Measurements from ENCODE around the gene ANKMY1. TPM values are rescaled to one million over a fixed set of nuclear protein-coding genes. Genes with fewer than 3 reads are reported as not detected.

The ANKMY1 gene
- total and polyA plus RNA-seq, 7 experiments from 2014 or later: 7.7 to 83.4 (median 34.8) TPM

- ChIA-PET POLR2A (no interaction called here), CTCF (no interaction called here)
- peaks cover 0 to 5% (median 0%) of the 10 kb centered on the region in 7 donors for H3K4me1 Mint-ChIP-seq
- H3K4me1 ChIP-seq (ENCODE audit: control insufficient read depth in 2 of 2, insufficient read depth in 2 of 2, low read length in 2 of 2): no peaks in the 10 kb centered on the region
- H3K4me3 ChIP-seq (ENCODE audit: low read length): no peak overlapping the region
- H3K9me3 ChIP-seq (ENCODE audit: control insufficient read depth in 2 of 3, low read length in 3 of 3): peaks cover 0 to 2% (median 0%) of the 10 kb centered on the region in 3 experiments
- no peaks in the 10 kb centered on the region for H3K36me3 ChIP-seq (ENCODE audit: control insufficient read depth in 2 of 3, insufficient read depth in 3 of 3, low read length in 3 of 3)
- no peak overlapping the region for H3K4me3 Mint-ChIP-seq
- no peak overlapping the region for H3K27ac Mint-ChIP-seq
- peak in 1 of 9 donors; percentile 14 for DNase-seq
- H3K27ac ChIP-seq (ENCODE audit: low read depth, low read length): no peak overlapping the region
- H3K27me3 Mint-ChIP-seq: no peaks in the 10 kb centered on the region
- H3K9me3 Mint-ChIP-seq: peaks cover 0 to 33% (median 7%) of the 10 kb centered on the region in 11 donors
- no peaks in the 10 kb centered on the region for H3K27me3 ChIP-seq (ENCODE audit: control insufficient read depth in 2 of 2, insufficient read depth in 2 of 2, low read length in 2 of 2)
- H3K36me3 Mint-ChIP-seq: peaks cover 4 to 38% (median 12%) of the 10 kb centered on the region in 5 donors
- intact Hi-C loops (cut with micrococcal nuclease): no loop called here
- ATAC-seq: no peak
These were observed 75.6 kb downstream of the ANKMY1 start for GRCh38 chr2:240482141-240482540.

GRCh38 chr2:240481720-240482119 lies 76.1 kb downstream of the ANKMY1 start:
- H3K4me3 ChIP-seq (ENCODE audit: low read length): no peak overlapping the region
- ChIA-PET CTCF (no interaction called here), POLR2A (no interaction called here)
- no peaks in the 10 kb centered on the region for H3K9me3 ChIP-seq (ENCODE audit: control insufficient read depth in 2 of 3, low read length in 3 of 3)
- no peaks in the 10 kb centered on the region for H3K4me1 ChIP-seq (ENCODE audit: control insufficient read depth in 2 of 2, insufficient read depth in 2 of 2, low read length in 2 of 2)
- Mint-ChIP-seq H3K27me3 (no peaks in the 10 kb centered on the region), H3K4me3 (no peak overlapping the region), H3K9me3 (peaks cover 0 to 29% (median 6%) of the 10 kb centered on the region in 11 donors), H3K4me1 (peaks cover 0 to 5% (median 0%) of the 10 kb centered on the region in 7 donors), H3K36me3 (peaks cover 2 to 34% (median 8%) of the 10 kb centered on the region in 5 donors), H3K27ac (no peak overlapping the region)
- H3K27ac ChIP-seq (ENCODE audit: low read depth, low read length): no peak overlapping the region
- ATAC-seq (no peak), DNase-seq (peak in 1 of 9 donors; percentile 13)
- no peaks in the 10 kb centered on the region for H3K36me3 ChIP-seq (ENCODE audit: control insufficient read depth in 2 of 3, insufficient read depth in 3 of 3, low read length in 3 of 3)
- intact Hi-C loops (cut with micrococcal nuclease): no loop called here
- H3K27me3 ChIP-seq (ENCODE audit: control insufficient read depth in 2 of 2, insufficient read depth in 2 of 2, low read length in 2 of 2): no peaks in the 10 kb centered on the region

DNA sequence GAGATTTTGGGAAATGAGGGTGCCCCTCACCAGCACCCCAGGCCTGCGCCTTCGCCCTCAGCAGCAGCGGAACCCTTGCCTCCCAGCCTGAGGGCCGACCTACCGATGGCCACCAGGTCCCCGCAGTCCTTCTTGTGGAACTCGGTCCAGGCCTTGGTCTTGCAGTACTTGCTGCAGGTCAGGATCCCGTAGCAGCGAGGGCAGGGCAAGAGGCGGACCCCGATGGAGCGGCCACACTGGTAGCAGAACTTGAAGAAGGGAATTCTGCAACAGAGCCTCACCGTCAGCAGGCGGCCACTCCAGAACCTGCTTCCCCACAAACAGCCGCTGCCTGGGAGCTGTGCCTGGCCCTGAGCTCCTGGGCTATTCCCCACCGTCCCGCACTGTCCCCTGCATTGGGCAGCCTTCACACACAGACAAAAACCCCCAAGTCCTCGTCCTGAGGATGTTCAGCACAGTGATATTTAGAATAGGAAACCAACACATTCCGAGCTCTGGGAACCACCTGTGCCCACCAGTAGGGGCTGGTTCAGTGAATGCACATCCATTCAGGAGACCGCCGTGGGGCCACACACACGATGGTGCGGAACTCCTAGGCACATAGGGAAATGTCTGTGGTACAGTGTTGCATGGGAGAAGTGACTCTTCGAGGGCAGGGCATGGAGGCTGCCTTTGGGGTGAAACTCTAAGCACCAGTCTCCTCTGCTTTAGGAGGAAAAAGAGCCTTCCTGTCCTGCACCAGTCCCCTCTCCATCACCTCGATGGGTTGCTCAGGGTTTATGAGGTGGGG lies 76.8 kb downstream of the ANKMY1 start:
- intact Hi-C loops (cut with micrococcal nuclease): no loop called here
- no peak overlapping the region for H3K27ac Mint-ChIP-seq

DNA sequence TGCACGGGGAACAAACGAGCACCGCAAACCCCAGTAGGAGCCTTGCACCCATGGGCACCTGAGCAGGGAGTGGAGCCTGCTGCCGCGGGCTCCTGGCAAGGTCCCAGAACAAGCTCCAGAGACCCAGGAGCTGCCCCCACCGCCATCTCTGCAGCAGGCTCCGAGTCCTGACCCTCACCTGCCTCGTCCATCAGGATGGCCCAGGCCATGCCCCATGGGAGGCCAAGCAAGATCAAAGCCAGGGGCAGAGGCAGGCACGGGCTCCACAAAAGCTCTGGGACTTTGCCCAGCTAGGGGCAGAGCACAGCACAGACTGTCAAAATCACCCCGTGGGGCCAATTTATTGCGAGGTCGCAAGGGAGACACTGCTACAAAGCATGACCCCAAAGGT lies 78.7 kb downstream of the ANKMY1 start:
- CTCF ChIA-PET: no interaction called here
- Histone ChIP-seq H3K4me3 (ENCODE audit: low read length) (no peak overlapping the region), H3K27me3 (ENCODE audit: control insufficient read depth in 2 of 2, insufficient read depth in 2 of 2, low read length in 2 of 2) (no peaks in the 10 kb centered on the region), H3K27ac (ENCODE audit: low read depth, low read length) (no peak overlapping the region), H3K4me1 (ENCODE audit: control insufficient read depth in 2 of 2, insufficient read depth in 2 of 2, low read length in 2 of 2) (no peaks in the 10 kb centered on the region), H3K9me3 (ENCODE audit: control insufficient read depth in 2 of 3, low read length in 3 of 3) (no peaks in the 10 kb centered on the region), H3K36me3 (ENCODE audit: control insufficient read depth in 2 of 3, insufficient read depth in 3 of 3, low read length in 3 of 3) (no peaks in the 10 kb centered on the region)
- intact Hi-C loops (cut with micrococcal nuclease): no loop called here
- peak in 1 of 9 donors; percentile 10 for DNase-seq
- POLR2A ChIA-PET: no interaction called here
- Mint-ChIP-seq H3K4me1 (peaks cover 0 to 5% (median 0%) of the 10 kb centered on the region in 7 donors), H3K27me3 (no peaks in the 10 kb centered on the region), H3K4me3 (no peak overlapping the region), H3K36me3 (peaks cover 2 to 42% (median 22%) of the 10 kb centered on the region in 5 donors), H3K9me3 (peaks cover 0 to 27% (median 8%) of the 10 kb centered on the region in 11 donors), H3K27ac (peak overlapping the region in 1 of 9 donors; percentile 62)
- ATAC-seq: no peak

More for the DNA sequence above, 76.8 kb downstream of the ANKMY1 start:
- H3K27ac ChIP-seq (ENCODE audit: low read depth, low read length): no peak overlapping the region
- H3K36me3 Mint-ChIP-seq: peaks cover under 1 to 38% (median 12%) of the 10 kb centered on the region in 5 donors
- no peaks in the 10 kb centered on the region for H3K4me1 ChIP-seq (ENCODE audit: control insufficient read depth in 2 of 2, insufficient read depth in 2 of 2, low read length in 2 of 2)
- H3K4me3 ChIP-seq (ENCODE audit: low read length): no peak overlapping the region
- H3K4me3 Mint-ChIP-seq: no peak overlapping the region
- ATAC-seq: no peak
- H3K27me3 Mint-ChIP-seq: no peaks in the 10 kb centered on the region
- CTCF ChIA-PET: no interaction called here
- H3K36me3 ChIP-seq (ENCODE audit: control insufficient read depth in 2 of 3, insufficient read depth in 3 of 3, low read length in 3 of 3): no peaks in the 10 kb centered on the region
- DNase-seq: peak in 1 of 9 donors; percentile 10
- no peaks in the 10 kb centered on the region for H3K27me3 ChIP-seq (ENCODE audit: control insufficient read depth in 2 of 2, insufficient read depth in 2 of 2, low read length in 2 of 2)
- H3K4me1 Mint-ChIP-seq: peaks cover 0 to 5% (median 0%) of the 10 kb centered on the region in 7 donors
- POLR2A ChIA-PET: no interaction called here
- peaks cover 0 to 29% (median 6%) of the 10 kb centered on the region in 11 donors for H3K9me3 Mint-ChIP-seq
- no peaks in the 10 kb centered on the region for H3K9me3 ChIP-seq (ENCODE audit: control insufficient read depth in 2 of 3, low read length in 3 of 3)

GRCh38 chr2:240478346-240479110 lies 79.3 kb downstream of the ANKMY1 start:
- intact Hi-C loops (cut with micrococcal nuclease): no loop called here
- peaks cover 6 to 36% (median 26%) of the 10 kb centered on the region in 5 donors for H3K36me3 Mint-ChIP-seq
- peak overlapping the region in 3 of 9 donors; percentile 46 to 62 (median 59) for H3K27ac Mint-ChIP-seq
- H3K4me3 Mint-ChIP-seq: no peak overlapping the region
- ATAC-seq (no peak), DNase-seq (peak in 1 of 9 donors; percentile 13)
- no peaks in the 10 kb centered on the region for H3K27me3 Mint-ChIP-seq
- Histone ChIP-seq H3K4me1 (ENCODE audit: control insufficient read depth in 2 of 2, insufficient read depth in 2 of 2, low read length in 2 of 2) (no peaks in the 10 kb centered on the region), H3K27me3 (ENCODE audit: control insufficient read depth in 2 of 2, insufficient read depth in 2 of 2, low read length in 2 of 2) (no peaks in the 10 kb centered on the region), H3K4me3 (ENCODE audit: low read length) (no peak overlapping the region), H3K27ac (ENCODE audit: low read depth, low read length) (no peak overlapping the region), H3K9me3 (ENCODE audit: control insufficient read depth in 2 of 3, low read length in 3 of 3) (no peaks in the 10 kb centered on the region), H3K36me3 (ENCODE audit: control insufficient read depth in 2 of 3, insufficient read depth in 3 of 3, low read length in 3 of 3) (no peaks in the 10 kb centered on the region)
- ChIA-PET POLR2A (no interaction called here), CTCF (interaction anchor here (0.5 kb wide), 1 partner anchor 1399 kb away, joined by 3 read pairs; no protein-coding TSS in a partner anchor)
- H3K4me1 Mint-ChIP-seq: peaks cover 0 to 5% (median 0%) of the 10 kb centered on the region in 7 donors
- peaks cover 4 to 27% (median 11%) of the 10 kb centered on the region in 11 donors for H3K9me3 Mint-ChIP-seq

DNA sequence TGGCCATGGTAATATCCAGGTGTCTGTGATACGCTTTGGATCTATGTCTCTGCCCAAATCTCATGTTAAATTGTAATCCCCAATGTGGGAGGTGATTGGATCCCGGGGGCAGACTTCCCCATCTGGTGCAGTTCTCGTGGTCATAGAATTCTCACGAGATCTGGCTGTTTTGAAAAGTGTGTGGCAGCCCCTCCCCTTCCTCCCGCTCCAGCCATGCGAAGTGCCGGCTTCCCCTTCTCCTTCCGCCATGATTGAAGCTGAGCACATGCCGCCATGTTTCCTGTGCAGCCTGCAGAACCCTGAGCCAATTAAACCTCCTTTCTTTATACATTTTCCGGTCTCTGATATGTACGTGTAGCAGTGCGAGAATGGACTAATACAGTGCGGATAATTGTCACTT lies 79.9 kb downstream of the ANKMY1 start:
- ChIA-PET POLR2A (no interaction called here), CTCF (interaction anchor here (0.6 kb wide), 1 partner anchor 474 kb away, joined by 3 read pairs; no protein-coding TSS in a partner anchor)
- no peak overlapping the region for H3K4me3 Mint-ChIP-seq
- no peaks in the 10 kb centered on the region for H3K27me3 Mint-ChIP-seq
- H3K36me3 Mint-ChIP-seq: peaks cover 9 to 34% (median 31%) of the 10 kb centered on the region in 5 donors
- H3K4me1 ChIP-seq (ENCODE audit: control insufficient read depth in 2 of 2, insufficient read depth in 2 of 2, low read length in 2 of 2): no peaks in the 10 kb centered on the region
- intact Hi-C loops (cut with micrococcal nuclease): no loop called here
- no peak overlapping the region for H3K4me3 ChIP-seq (ENCODE audit: low read length)
- H3K27ac ChIP-seq (ENCODE audit: low read depth, low read length): no peak overlapping the region
- peaks cover 0 to 4% (median 0%) of the 10 kb centered on the region in 3 experiments for H3K9me3 ChIP-seq (ENCODE audit: control insufficient read depth in 2 of 3, low read length in 3 of 3)
- DNase-seq (peak in 1 of 9 donors; percentile 17), ATAC-seq (no peak)
- H3K27ac Mint-ChIP-seq: no peak overlapping the region
- H3K4me1 Mint-ChIP-seq: peaks cover 0 to 5% (median 0%) of the 10 kb centered on the region in 7 donors
- H3K27me3 ChIP-seq (ENCODE audit: control insufficient read depth in 2 of 2, insufficient read depth in 2 of 2, low read length in 2 of 2): no peaks in the 10 kb centered on the region
- H3K9me3 Mint-ChIP-seq: peaks cover 8 to 31% (median 14%) of the 10 kb centered on the region in 11 donors
- no peaks in the 10 kb centered on the region for H3K36me3 ChIP-seq (ENCODE audit: control insufficient read depth in 2 of 3, insufficient read depth in 3 of 3, low read length in 3 of 3)

Measured in naive thymus-derived CD4-positive, alpha-beta T cell (primary cell).